Stimulated activated CD8-positive, alpha-beta memory T cell treated with anti-CD3 and anti-CD28 coated beads, Interleukin-4, amount 100 ng/mL, for 48 hours (primary cell): ENCODE data around the gene DBR1.

Experiments used
- DNase-seq: peaks from one replicate; pipeline ENCODE4 v3.0.0-alpha.2; 2020

The DBR1 gene

GRCh38 chr3:138118612-138119422, 55.9 kb downstream of the DBR1 start:
- peak; percentile 82 for DNase-seq

GRCh38 chr3:138114988-138115971, 59.4 kb downstream of the DBR1 start, which contains the start of gene DZIP1L:
Gene DZIP1L (minus strand): TSS chr3:138115608. CDS start chr3:138103971, 11,637 bp downstream.
- peak; percentile 54 for DNase-seq

- DNase-seq, result no peak
Observed at GRCh38 chr3:138114431-138114918, 60.2 kb downstream of the DBR1 start.

GRCh38 chr3:138113326-138113725, 61.4 kb downstream of the DBR1 start:
- no peak for DNase-seq

- DNase-seq, result no peak
Observed at GRCh38 chr3:138112362-138112761, 62.4 kb downstream of the DBR1 start.
